Measurements from ENCODE around the gene GLI1.
"Not testable (repeated sequence)": the region's sequence is repeated elsewhere in the genome, so short reads cannot be mapped to it uniquely, and the experiment has no call there.

The GLI1 gene

DNA sequence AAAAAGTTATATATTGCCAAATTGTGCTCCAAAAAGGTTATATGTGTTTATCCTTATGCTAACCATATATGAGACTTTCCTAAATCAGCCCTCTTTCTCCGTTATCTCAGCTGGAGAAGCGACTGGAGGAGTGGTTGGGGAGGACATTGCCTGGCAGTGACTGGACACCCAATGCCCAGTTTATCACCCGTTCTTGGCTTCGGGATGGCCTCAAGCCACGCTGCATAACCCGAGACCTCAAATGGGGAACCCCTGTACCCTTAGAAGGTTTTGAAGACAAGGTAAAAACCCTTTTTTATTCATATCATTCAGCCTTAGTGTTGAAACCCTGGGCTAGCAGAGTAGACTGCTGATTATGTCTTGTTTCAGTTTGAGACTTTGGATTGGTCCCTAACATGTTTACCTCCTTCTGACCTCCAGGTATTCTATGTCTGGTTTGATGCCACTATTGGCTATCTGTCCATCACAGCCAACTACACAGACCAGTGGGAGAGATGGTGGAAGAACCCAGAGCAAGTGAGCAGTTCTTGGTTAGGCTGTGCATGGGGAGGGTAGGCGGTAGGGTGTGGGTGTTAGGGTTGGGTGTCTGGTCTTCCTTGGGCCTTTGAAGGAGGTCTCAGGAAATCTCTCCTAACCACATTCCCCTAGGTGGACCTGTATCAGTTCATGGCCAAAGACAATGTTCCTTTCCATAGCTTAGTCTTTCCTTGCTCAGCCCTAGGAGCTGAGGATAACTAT, 52.2 kb downstream of the GLI1 start:
- Histone ChIP-seq H4K20me1 (peaks cover 52 to 83% (median 65%) of the 10 kb centered on the region in 11 experiments), H3K9me3 (replicated peaks in 1 of 11) (no peaks in the 10 kb centered on the region), H3K9ac (no peak overlapping the region), H3K36me3 (peaks cover 81 to 90% (median 83%) of the 10 kb centered on the region in 11 experiments), H3K27me3 (no peaks in the 10 kb centered on the region), H3K4me2 (no peak overlapping the region), H3K4me3 (no peak overlapping the region), H3K4me1 (peaks cover 0 to 27% (median 18%) of the 10 kb centered on the region in 10 experiments; a peak in 15 of 20 replicates), H3K27ac (no peak overlapping the region)
- no peak for TF ChIP-seq Cebpa-rat (IDR thresholded peaks at IDR 0.05)

DNA sequence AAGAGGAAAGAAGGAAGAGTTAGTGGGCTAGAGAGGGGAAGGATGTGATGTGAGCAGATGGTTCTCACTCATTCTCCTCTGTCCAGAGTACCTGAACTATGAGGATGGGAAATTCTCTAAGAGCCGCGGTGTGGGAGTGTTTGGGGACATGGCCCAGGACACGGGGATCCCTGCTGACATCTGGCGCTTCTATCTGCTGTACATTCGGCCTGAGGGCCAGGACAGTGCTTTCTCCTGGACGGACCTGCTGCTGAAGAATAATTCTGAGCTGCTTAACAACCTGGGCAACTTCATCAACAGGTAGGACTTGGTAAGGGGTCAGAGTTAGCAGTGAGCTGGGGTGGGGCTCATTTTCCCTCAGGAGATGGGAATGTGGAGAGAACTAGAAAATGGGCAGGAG, 53.1 kb downstream of the GLI1 start:
- Histone ChIP-seq H3K27ac (no peak overlapping the region), H3K36me3 (peaks cover 90 to 99% (median 92%) of the 10 kb centered on the region in 11 experiments), H3K9me3 (replicated peaks in 1 of 11) (no peaks in the 10 kb centered on the region), H4K20me1 (peaks cover 61 to 92% (median 74%) of the 10 kb centered on the region in 11 experiments), H3K9ac (peak overlapping the region in 2 of 11 experiments; percentile 7 to 31; a peak in 1 of 22 replicates), H3K4me3 (no peak overlapping the region), H3K4me1 (peaks cover 0 to 36% (median 23%) of the 10 kb centered on the region in 10 experiments; a peak in 18 of 20 replicates), H3K4me2 (no peak overlapping the region), H3K27me3 (no peaks in the 10 kb centered on the region)
- no peak for TF ChIP-seq Cebpa-rat (IDR thresholded peaks at IDR 0.05)

DNA sequence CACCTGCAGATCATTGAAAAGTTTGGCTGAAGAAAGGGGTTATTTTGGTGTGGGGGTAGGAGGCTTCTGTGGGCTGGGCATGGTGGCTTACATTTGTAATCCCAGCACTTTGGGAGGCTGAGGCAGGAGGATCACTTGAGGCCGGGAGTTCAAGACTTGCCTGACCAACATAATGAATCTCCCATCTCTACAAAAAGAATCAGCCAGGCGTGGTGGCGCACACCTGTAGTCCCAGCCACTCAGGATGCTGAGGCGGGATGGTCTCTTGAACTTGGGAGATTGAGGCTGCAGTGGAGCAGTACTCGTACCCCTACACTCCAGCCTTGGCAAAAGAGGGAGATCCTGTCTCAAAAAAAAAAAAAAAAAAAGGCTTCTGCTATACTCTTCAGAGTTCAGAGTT, 53.7 kb downstream of the GLI1 start:
- TF ChIP-seq Cebpa-rat (IDR thresholded peaks at IDR 0.05) = no peak
- Histone ChIP-seq H3K4me2 (no peak overlapping the region), H3K9me3 (replicated peaks in 1 of 11) (no peaks in the 10 kb centered on the region), H3K4me3 (no peak overlapping the region), H3K4me1 (peaks cover 6 to 42% (median 29%) of the 10 kb centered on the region in 10 experiments), H3K9ac (peak overlapping the region in 1 of 11 experiments; percentile 31; a peak in 1 of 22 replicates), H3K27ac (no peak overlapping the region), H3K36me3 (peaks cover 96 to 100% (median 98%) of the 10 kb centered on the region in 11 experiments), H4K20me1 (peaks cover 67 to 98% (median 80%) of the 10 kb centered on the region in 11 experiments), H3K27me3 (no peaks in the 10 kb centered on the region)

DNA sequence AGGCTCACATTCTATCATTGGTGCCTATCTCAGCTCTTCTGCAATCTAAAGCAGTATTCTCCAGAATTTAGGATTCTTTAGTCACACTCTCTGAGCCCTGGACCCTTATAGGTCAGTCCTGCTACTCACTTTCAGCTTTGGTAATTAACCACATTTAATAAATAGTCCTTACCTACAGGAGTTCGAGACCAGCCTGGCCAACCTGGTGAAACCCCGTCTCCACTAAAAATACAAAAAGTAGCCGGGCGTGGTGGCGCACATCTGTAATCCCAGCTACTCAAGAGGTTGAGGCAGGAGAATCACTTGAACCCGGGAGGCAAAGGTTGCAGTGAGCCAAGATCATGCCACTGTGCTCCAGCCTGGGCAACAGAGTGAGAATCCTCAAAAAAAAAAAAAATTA, 54.1 kb downstream of the GLI1 start:
- peaks cover 10 to 47% (median 34%) of the 10 kb centered on the region in 10 experiments for H3K4me1 ChIP-seq
- H3K4me3 ChIP-seq; H3K27me3 ChIP-seq; H3K27ac ChIP-seq; H3K9me3 ChIP-seq (replicated peaks in 1 of 11); H3K9ac ChIP-seq; H3K4me2 ChIP-seq: not testable (repeated sequence)
- peaks cover 71 to 100% (median 84%) of the 10 kb centered on the region in 11 experiments for H4K20me1 ChIP-seq
- peaks cover 99 to 100% (median 100%) of the 10 kb centered on the region in 11 experiments for H3K36me3 ChIP-seq

DNA sequence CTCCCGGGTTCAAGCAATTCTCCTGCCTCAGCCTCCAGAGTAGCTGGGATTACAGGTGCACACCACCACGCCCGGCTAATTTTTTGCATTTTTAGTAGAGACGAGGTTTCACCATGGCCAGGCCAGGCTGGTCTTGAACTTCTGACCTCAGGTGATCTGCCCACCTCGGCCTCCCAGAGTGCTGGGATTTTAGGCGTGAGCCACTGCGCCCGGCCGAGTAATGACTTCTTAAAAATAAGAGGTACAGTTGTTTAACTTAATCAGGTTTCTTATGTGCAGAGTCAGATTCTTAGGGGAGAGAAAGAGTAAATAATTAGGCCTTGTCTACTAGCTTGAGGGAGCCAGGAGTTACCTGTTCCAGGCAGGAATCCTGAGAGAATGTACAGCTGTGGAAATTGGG, 54.7 kb downstream of the GLI1 start:
- peaks cover 77 to 100% (median 89%) of the 10 kb centered on the region in 11 experiments for H4K20me1 ChIP-seq
- H3K36me3 ChIP-seq = peaks cover 99 to 100% (median 100%) of the 10 kb centered on the region in 11 experiments

DNA sequence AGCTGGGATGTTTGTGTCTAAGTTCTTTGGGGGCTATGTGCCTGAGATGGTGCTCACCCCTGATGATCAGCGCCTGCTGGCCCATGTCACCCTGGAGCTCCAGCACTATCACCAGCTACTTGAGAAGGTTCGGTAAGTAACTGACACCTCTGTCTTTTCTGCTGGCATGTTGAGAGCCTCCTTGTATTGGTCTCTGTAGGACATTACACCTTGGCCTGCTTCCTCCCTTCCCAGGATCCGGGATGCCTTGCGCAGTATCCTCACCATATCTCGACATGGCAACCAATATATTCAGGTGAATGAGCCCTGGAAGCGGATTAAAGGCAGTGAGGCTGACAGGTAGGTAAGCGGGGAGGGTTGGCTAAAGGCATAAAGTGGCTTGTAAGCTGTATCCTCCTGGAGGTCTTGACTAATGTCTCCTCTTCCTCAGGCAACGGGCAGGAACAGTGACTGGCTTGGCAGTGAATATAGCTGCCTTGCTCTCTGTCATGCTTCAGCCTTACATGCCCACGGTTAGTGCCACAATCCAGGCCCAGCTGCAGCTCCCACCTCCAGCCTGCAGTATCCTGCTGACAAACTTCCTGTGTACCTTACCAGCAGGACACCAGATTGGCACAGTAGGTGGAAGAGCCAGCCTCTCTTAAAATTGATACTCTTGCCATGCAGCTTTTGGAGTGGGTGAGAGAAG, 55.3 kb downstream of the GLI1 start:
- Histone ChIP-seq H3K27me3 (no peaks in the 10 kb centered on the region), H3K9ac (peak overlapping the region in 2 of 11 experiments; percentile 3 to 15; a peak in 3 of 22 replicates), H3K4me3 (no peak overlapping the region), H3K9me3 (replicated peaks in 1 of 11) (no peaks in the 10 kb centered on the region), H3K4me1 (peaks cover 18 to 51% (median 36%) of the 10 kb centered on the region in 10 experiments), H3K27ac (no peak overlapping the region), H3K4me2 (peak overlapping the region in 1 of 11 experiments; percentile 11; a peak in 2 of 22 replicates), H3K36me3 (peaks cover 93 to 99% (median 94%) of the 10 kb centered on the region in 11 experiments), H4K20me1 (peaks cover 83 to 100% (median 96%) of the 10 kb centered on the region in 11 experiments)
- no peak for TF ChIP-seq Cebpa-rat (IDR thresholded peaks at IDR 0.05)

More for the DNA sequence above, 54.7 kb downstream of the GLI1 start:
- H3K4me1 ChIP-seq = peaks cover 16 to 51% (median 38%) of the 10 kb centered on the region in 10 experiments
- H3K4me2 ChIP-seq = peak overlapping the region in 1 of 11 experiments; percentile 11; a peak in 2 of 22 replicates
- H3K9ac ChIP-seq = peak overlapping the region in 1 of 11 experiments; percentile 3; a peak in 2 of 22 replicates
- H3K4me3 ChIP-seq; H3K27me3 ChIP-seq; H3K9me3 ChIP-seq (replicated peaks in 1 of 11); H3K27ac ChIP-seq: not testable (repeated sequence)

DNA sequence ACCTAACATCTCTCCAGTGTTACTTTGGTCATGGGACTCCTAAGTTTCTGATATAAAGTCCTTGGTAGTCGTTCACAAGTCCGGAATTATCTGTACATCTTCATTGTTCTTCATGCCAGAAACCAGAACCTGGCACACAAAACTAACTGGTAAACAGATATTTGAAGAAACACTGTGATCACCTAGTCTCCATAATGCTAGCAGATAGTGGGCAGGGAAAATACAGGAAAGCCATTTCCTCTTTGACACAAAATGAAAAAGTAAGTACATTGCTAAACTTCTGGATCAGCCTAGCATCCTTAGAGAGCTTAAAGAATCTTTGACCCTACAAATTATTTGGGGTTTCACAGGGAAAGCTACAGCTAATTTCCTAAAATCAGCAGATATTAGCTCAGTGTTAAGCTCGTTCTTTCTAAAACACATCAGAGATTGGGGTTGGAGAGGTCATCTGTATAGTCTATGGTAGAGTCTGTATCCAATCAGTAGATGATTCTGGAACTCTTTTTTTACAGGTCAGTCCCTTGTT, 55.9 kb downstream of the GLI1 start:
- H4K20me1 ChIP-seq = peaks cover 84 to 98% (median 94%) of the 10 kb centered on the region in 11 experiments

DNA sequence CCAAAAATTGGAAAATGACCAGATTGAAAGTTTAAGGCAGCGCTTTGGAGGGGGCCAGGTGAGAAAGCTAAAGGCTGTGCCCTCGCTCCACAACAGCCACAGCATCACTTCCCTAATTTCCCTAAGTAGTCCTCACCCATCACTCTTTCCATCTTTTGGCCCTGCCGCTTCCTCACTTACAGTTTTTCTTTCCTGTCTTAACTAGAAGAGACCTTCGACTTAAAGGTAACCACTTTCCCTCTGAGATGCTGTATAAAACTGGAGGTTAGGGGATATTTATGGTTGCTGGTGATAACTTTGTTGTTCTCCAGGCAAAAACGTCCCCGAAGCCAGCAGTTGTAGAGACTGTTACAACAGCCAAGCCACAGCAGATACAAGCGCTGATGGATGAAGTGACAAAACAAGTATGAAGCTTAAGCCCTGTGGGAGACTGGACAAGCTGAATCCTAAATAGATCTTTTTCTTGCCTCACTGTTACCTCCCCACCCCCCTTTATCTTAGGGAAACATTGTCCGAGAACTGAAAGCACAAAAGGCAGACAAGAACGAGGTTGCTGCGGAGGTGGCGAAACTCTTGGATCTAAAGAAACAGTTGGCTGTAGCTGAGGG, 56.5 kb downstream of the GLI1 start:
- H3K27ac ChIP-seq = peak overlapping the region in 4 of 11 experiments; percentile 3 to 13 (median 8); a peak in 1 of 22 replicates
- H4K20me1 ChIP-seq = peaks cover 79 to 92% (median 89%) of the 10 kb centered on the region in 11 experiments
- TF ChIP-seq Cebpa-rat (IDR thresholded peaks at IDR 0.05) = no peak
- no peaks in the 10 kb centered on the region for H3K9me3 ChIP-seq (replicated peaks in 1 of 11)
- no peak overlapping the region for H3K4me3 ChIP-seq
- H3K4me1 ChIP-seq = peaks cover 20 to 54% (median 35%) of the 10 kb centered on the region in 10 experiments
- H3K4me2 ChIP-seq = peak overlapping the region in 2 of 11 experiments; percentile 95 to 96; a peak in 3 of 22 replicates
- peak overlapping the region in 5 of 11 experiments; percentile 10 to 100 (median 35); a peak in 4 of 22 replicates for H3K9ac ChIP-seq
- no peaks in the 10 kb centered on the region for H3K27me3 ChIP-seq
- peaks cover 81 to 88% (median 82%) of the 10 kb centered on the region in 11 experiments for H3K36me3 ChIP-seq

More for the DNA sequence above, 55.9 kb downstream of the GLI1 start:
- H3K9ac ChIP-seq = peak overlapping the region in 2 of 11 experiments; percentile 15 to 35; a peak in 2 of 22 replicates
- H3K36me3 ChIP-seq = peaks cover 87 to 93% (median 88%) of the 10 kb centered on the region in 11 experiments
- no peaks in the 10 kb centered on the region for H3K9me3 ChIP-seq (replicated peaks in 1 of 11)
- H3K4me1 ChIP-seq = peaks cover 18 to 51% (median 32%) of the 10 kb centered on the region in 10 experiments
- peak overlapping the region in 2 of 11 experiments; percentile 5 to 12; a peak in 1 of 22 replicates for H3K27ac ChIP-seq
- no peak overlapping the region for H3K4me3 ChIP-seq
- no peaks in the 10 kb centered on the region for H3K27me3 ChIP-seq
- no peak overlapping the region for H3K4me2 ChIP-seq
- no peak for TF ChIP-seq Cebpa-rat (IDR thresholded peaks at IDR 0.05)

Data from BLaER1 treated with 17β-estradiol and CSF1 and Interleukin-3, amounts not matched to agents 10 nM and 100 nM (cell line).